Endodermal cell (in vitro differentiated cells): ENCODE data around the gene GDF10. TPM values are rescaled to one million over a fixed set of nuclear protein-coding genes. Genes with fewer than 3 reads are reported as not detected.

Source experiments
- DNase-seq: peaks from one replicate; pipeline ENCODE4 v3.0.0-alpha.2; 2017
- H3K27ac ChIP-seq: 2 replicates; pipeline ENCODE4 v1.5.1; 2013; ENCODE audit warnings: mild to moderate bottlenecking, low read depth, low read length, moderate library complexity
- H3K27me3 ChIP-seq: 2 replicates; pipeline ENCODE4 v1.6.1; 2013; ENCODE audit warnings: mild to moderate bottlenecking, low read length, moderate library complexity; ENCODE audit not compliant: insufficient read depth, control insufficient read depth, poor library complexity, severe bottlenecking
- H3K36me3 ChIP-seq: 2 replicates; pipeline ENCODE4 v1.7.0; 2013; ENCODE audit warnings: mild to moderate bottlenecking, low read length, moderate library complexity; ENCODE audit not compliant: control insufficient read depth, insufficient read depth
- H3K4me1 ChIP-seq: one replicate; pipeline ENCODE4 v1.7.0; 2013; ENCODE audit warnings: low read length; ENCODE audit not compliant: control insufficient read depth, insufficient read depth
- H3K4me3 ChIP-seq: 2 replicates; pipeline ENCODE4 v1.5.1; 2013; ENCODE audit warnings: mild to moderate bottlenecking, low read length, moderate library complexity
- H3K9ac ChIP-seq: 2 replicates; pipeline ENCODE4 v1.6.1; 2013; ENCODE audit warnings: mild to moderate bottlenecking, low read length, moderate library complexity; ENCODE audit not compliant: poor library complexity, severe bottlenecking; ENCODE audit errors: extremely low read depth
- H3K9me3 ChIP-seq: 2 replicates; pipeline ENCODE4 v1.6.1; 2013; ENCODE audit warnings: mild to moderate bottlenecking, low read length, moderate library complexity; ENCODE audit not compliant: control insufficient read depth
- H3K27ac Mint-ChIP-seq: 2 replicates; pipeline ENCODE4 v1.8.0; 2020; ENCODE audit warnings: mixed read lengths
- H3K27me3 Mint-ChIP-seq: 2 replicates; pipeline ENCODE4 v1.8.0; 2021; ENCODE audit warnings: mild to moderate bottlenecking, mixed read lengths; ENCODE audit not compliant: insufficient read depth
- H3K36me3 Mint-ChIP-seq: 2 replicates; pipeline ENCODE4 v1.8.0; 2020; ENCODE audit warnings: low read depth, mixed read lengths
- H3K4me1 Mint-ChIP-seq: 2 replicates; pipeline ENCODE4 v1.8.0; 2020; ENCODE audit warnings: mixed read lengths
- H3K4me3 Mint-ChIP-seq: 2 replicates; pipeline ENCODE4 v1.8.0; 2020; ENCODE audit warnings: mild to moderate bottlenecking, moderate library complexity, mixed read lengths
- H3K9me3 Mint-ChIP-seq: 2 replicates; pipeline ENCODE4 v1.8.0; 2020; ENCODE audit warnings: mild to moderate bottlenecking, mixed read lengths
- WGBS, 2 experiments: methylation state at CpG; one replicate each; pipeline versions ENCODE4 v1.1.5 to v1.1.7; 2013; ENCODE audit warnings: missing lambda C conversion rate in 2 of 2, mixed read lengths in 1 of 2; ENCODE audit not compliant: insufficient coverage in 1 of 2, insufficient read length in 1 of 2; 5-methylcytosine and 5-hydroxymethylcytosine counted together
- total RNA-seq, 2 donors: library from RNA; stranded (reverse); fragmentation: NEBNext Ultra II Directional in 1 of 2; extraction: Animal tissue kit (Norgen Biotek cat#: 25700) in 1 of 2; gene quantifications; 2 replicates in 1 of 2; 3 replicates in 1 of 2; pipeline ENCODE4 v1.2.1, GENCODE V29; 2021
- TF ChIP-seq, protein P1 (sequence below): fragments of 200-600 bp; sonication (generic); conservative IDR thresholded peaks from 2 replicates; pipeline ENCODE4 v1.5.0; 2021; ENCODE audit warnings: antibody characterized with exemption, mild to moderate bottlenecking

The GDF10 gene
- total RNA-seq, 2 donors from 2014 or later, result not detected

DNA sequence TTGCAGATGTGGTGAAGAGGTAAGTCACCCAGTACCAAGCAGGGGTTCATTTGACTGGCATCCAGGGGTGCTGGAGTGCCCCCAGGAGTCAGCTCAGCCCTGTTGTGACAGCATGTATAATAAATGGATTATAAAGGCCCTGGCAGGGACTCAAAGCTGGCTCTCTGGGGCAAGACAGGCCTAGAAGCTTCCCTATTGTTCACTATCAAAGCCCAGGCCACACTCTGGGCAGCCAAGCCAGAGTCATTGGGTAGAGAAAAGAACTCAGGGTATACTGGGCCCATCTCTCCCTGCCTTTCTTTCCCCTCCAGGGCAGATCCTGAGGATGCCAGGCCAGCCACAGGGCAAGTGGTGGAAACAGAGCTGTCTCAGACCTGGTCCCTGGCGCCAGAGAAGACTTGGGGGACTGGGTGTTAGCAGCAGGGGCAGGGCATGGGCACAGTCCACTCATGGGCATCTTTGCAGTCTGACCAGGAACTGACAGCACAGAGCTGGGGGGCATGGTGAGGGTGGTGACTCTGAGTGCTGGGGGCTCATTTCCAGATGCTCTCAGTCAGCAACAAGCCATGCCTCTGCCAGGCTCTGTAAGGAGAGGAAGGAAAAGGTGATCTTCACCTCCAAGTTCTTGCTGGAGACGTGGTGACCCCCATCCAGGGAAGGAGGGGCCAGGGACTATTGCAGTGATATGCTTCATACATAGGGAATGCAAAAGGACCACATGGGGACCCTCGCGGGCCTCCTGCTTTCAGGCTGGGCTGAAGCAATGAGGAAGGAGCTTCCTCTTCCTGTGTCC lies 59.8 kb downstream of the GDF10 start:
- no peaks in the 10 kb centered on the region for H3K9me3 ChIP-seq
- no peak overlapping the region for H3K27ac Mint-ChIP-seq
- H3K27ac ChIP-seq, result no peak overlapping the region
- no peak overlapping the region for H3K9ac ChIP-seq
- H3K9me3 Mint-ChIP-seq, result no peaks in the 10 kb centered on the region
- no peak overlapping the region for H3K4me3 ChIP-seq
- no peak overlapping the region for H3K4me3 Mint-ChIP-seq
- no peaks in the 10 kb centered on the region for H3K4me1 ChIP-seq
- H3K27me3 ChIP-seq, result no peaks in the 10 kb centered on the region
- H3K27me3 Mint-ChIP-seq, result peaks cover 7% of the 10 kb centered on the region
- DNase-seq, result no peak
- TF ChIP-seq, protein P1, sequence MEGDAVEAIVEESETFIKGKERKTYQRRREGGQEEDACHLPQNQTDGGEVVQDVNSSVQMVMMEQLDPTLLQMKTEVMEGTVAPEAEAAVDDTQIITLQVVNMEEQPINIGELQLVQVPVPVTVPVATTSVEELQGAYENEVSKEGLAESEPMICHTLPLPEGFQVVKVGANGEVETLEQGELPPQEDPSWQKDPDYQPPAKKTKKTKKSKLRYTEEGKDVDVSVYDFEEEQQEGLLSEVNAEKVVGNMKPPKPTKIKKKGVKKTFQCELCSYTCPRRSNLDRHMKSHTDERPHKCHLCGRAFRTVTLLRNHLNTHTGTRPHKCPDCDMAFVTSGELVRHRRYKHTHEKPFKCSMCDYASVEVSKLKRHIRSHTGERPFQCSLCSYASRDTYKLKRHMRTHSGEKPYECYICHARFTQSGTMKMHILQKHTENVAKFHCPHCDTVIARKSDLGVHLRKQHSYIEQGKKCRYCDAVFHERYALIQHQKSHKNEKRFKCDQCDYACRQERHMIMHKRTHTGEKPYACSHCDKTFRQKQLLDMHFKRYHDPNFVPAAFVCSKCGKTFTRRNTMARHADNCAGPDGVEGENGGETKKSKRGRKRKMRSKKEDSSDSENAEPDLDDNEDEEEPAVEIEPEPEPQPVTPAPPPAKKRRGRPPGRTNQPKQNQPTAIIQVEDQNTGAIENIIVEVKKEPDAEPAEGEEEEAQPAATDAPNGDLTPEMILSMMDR, result no peak
- no peaks in the 10 kb centered on the region for H3K36me3 Mint-ChIP-seq
- H3K36me3 ChIP-seq, result no peaks in the 10 kb centered on the region
- H3K4me1 Mint-ChIP-seq, result peaks cover 7% of the 10 kb centered on the region
- 75 to 89% methylated on average over 2 to 4 of the region's 4 CpGs for WGBS, 2 experiments

DNA sequence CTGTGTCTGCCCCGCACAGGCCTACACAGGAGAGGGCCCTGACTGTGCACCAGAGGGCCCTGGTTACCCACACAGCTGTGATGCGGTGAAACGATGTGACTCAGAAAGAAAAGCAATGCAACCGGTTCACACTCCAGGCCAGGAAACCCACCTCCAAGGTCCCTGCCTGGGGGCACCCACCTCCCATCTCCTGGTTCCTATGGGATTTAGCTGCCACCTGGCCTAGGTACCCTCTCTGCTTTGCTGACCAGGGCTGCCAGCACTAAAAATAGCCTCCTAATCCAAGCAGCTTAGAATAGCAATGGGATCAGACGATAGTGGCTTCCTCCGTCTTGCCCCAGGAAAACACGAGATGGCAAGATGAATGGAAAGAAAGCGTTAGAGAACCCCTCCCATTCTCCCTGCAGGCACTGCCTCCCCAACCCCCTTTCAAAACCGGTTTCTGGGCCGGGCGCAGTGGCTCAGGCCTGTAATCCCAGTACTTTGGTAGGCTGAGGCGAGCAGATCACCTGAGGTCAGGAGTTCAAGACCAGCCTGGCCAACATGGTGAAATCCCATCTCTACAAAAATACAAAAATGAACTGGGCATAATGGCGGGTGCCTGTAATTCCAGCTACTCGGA lies 60.5 kb downstream of the GDF10 start:
- H3K4me1 Mint-ChIP-seq, result peaks cover 7% of the 10 kb centered on the region
- H3K27ac Mint-ChIP-seq, result no peak overlapping the region
- DNase-seq, result no peak
- no peak overlapping the region for H3K4me3 Mint-ChIP-seq
- TF ChIP-seq, protein P1, result no peak
- no peaks in the 10 kb centered on the region for H3K9me3 ChIP-seq
- 89 to 90% methylated on average over 10 to 14 of the region's 14 CpGs for WGBS, 2 experiments
- no peaks in the 10 kb centered on the region for H3K4me1 ChIP-seq
- H3K36me3 Mint-ChIP-seq, result no peaks in the 10 kb centered on the region
- peaks cover 13% of the 10 kb centered on the region for H3K27me3 Mint-ChIP-seq
- H3K27ac ChIP-seq, result no peak overlapping the region
- H3K4me3 ChIP-seq, result no peak overlapping the region
- H3K36me3 ChIP-seq, result no peaks in the 10 kb centered on the region
- H3K27me3 ChIP-seq, result no peaks in the 10 kb centered on the region
- no peaks in the 10 kb centered on the region for H3K9me3 Mint-ChIP-seq
- H3K9ac ChIP-seq, result no peak overlapping the region

DNA sequence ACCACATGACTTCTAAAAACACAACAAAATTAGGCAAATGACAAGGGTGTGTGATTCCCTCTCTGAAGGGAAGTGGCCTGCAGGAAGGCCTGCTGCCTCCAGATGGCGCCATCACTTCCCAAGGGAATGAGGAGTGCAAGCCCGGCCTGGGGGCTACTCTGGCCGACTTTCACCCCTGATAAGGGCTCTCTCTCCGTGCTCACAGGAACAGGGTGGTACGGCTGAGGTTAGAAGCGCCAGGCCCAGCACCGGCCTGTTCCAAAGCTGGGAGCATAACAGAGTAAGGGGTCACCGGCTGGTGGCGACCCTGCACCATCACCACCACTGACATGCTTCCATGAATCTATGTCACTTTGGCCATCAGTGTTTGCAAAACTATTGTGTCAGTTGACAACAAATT lies 61.3 kb downstream of the GDF10 start:
- Histone ChIP-seq H3K9me3 (no peaks in the 10 kb centered on the region), H3K9ac (no peak overlapping the region), H3K36me3 (no peaks in the 10 kb centered on the region), H3K27me3 (no peaks in the 10 kb centered on the region), H3K4me1 (no peaks in the 10 kb centered on the region), H3K4me3 (no peak overlapping the region), H3K27ac (no peak overlapping the region)
- Mint-ChIP-seq H3K27me3 (peaks cover 18% of the 10 kb centered on the region), H3K27ac (no peak overlapping the region), H3K4me3 (no peak overlapping the region), H3K9me3 (no peaks in the 10 kb centered on the region), H3K4me1 (peaks cover 7% of the 10 kb centered on the region), H3K36me3 (no peaks in the 10 kb centered on the region)
- DNase-seq, result peak; percentile 93
- 49 to 62% methylated on average over 7 to 9 of the region's 9 CpGs for WGBS, 2 experiments
- TF ChIP-seq, protein P1, result peak; percentile 99
